T-helper 2 cell (primary cell): Measurements from ENCODE around the gene LYRM9.
"Not testable (repeated sequence)": the region's sequence is repeated elsewhere in the genome, so short reads cannot be mapped to it uniquely, and the experiment has no call there.

Experiments
- DNase-seq, 5 experiments: peaks; one replicate each; pipeline versions ENCODE4 v3.0.0 to v3.0.0-alpha.2; 2012 to 2022

Gene LYRM9

GRCh38 chr17:27837769-27838168 lies 55.4 kb downstream of the LYRM9 start:
- not testable (repeated sequence) for DNase-seq

GRCh38 chr17:27836651-27837050 lies 56.5 kb downstream of the LYRM9 start:
- no peak for DNase-seq

GRCh38 chr17:27834571-27834970 lies 58.6 kb downstream of the LYRM9 start:
- DNase-seq, result no peak

- DNase-seq, result no peak
Observed at GRCh38 chr17:27832831-27833230, 60.3 kb downstream of the LYRM9 start.

GRCh38 chr17:27829888-27830287 lies 63.3 kb downstream of the LYRM9 start:
- DNase-seq, result not testable (repeated sequence)

- not testable (repeated sequence) for DNase-seq
Observed at GRCh38 chr17:27829143-27829711, 63.9 kb downstream of the LYRM9 start.
